GM19395 (cell line): ENCODE data around the gene AP2S1.
"Not testable (repeated sequence)": the region's sequence is repeated elsewhere in the genome, so short reads cannot be mapped to it uniquely, and the experiment has no call there.

Experiments used
- ATAC-seq: cut with Tn5 transposase; IDR thresholded peaks from one replicate; pipeline ENCODE4 v1.9.1; 2021; ENCODE audit warnings: mild to moderate bottlenecking, moderate library complexity; ENCODE audit not compliant: unreplicated experiment

The AP2S1 gene

DNA sequence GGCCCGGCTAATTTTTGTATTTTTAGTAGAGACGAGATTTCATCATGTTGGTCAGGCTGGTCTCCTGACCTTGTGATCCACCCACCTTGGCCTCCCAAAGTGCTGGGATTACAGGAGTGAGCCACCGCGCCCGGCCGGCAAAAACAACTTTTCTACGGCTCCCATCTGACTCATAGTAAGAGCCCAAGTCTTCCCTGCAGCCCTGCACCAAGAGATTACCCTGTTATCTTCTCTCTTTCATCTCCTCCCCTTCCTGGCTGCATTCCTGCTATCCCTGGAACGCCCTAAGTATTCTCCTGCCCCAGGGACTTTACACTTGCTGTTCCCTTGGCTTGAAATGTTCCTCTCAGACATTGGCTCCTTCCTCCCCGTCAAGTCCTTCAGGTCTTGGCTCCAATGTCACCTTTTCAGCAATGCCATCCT lies 6.6 kb downstream of the AP2S1 start:
- no peak for ATAC-seq

GRCh38 chr19:46842791-46843190 lies 7.9 kb downstream of the AP2S1 start:
- no peak for ATAC-seq

- ATAC-seq, result no peak
These were observed 9.1 kb downstream of the AP2S1 start for GRCh38 chr19:46841458-46842083.

GRCh38 chr19:46840498-46840942 lies 10.1 kb downstream of the AP2S1 start:
- ATAC-seq, result no peak

DNA sequence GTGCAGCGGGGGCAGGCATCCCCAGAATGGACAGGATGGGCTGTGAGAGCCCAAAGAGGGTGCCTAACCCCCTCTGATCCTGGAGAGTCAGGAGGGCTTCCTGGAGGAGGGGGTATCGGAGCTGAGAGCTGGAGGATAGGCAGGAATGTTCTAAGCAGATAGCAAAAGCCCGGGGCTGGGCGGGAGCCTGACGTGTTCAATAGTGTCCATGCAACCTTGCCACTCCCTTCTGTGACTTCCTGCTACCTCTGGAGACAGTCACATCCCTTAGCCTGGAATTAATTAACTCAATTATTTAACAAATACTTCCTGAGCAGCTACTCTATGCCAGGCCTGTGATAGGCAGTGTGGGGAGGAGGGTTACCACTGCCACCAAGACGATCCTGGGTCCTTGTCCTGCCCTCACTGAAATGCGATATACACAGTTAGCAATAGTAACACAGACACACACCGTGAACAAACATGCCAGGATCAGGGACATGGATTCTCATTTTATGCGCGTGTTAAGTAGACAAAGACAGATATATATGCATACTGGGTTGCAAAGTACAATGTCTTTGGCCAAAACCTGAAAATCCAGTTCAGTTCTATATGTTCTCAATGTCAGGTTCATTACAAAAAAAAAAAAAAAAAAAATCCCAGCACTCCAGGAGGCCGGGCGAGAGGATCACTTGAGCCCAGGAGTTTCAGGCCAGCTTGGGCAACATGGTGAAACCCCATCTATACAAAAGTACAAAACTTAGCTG lies 10.7 kb downstream of the AP2S1 start:
- ATAC-seq, result no peak

- ATAC-seq, result no peak
These were observed 12.5 kb downstream of the AP2S1 start for GRCh38 chr19:46838160-46838559.

GRCh38 chr19:46834984-46835383 lies 15.7 kb downstream of the AP2S1 start:
- no peak for ATAC-seq

GRCh38 chr19:46834121-46834520 lies 16.5 kb downstream of the AP2S1 start:
- ATAC-seq, result no peak

DNA sequence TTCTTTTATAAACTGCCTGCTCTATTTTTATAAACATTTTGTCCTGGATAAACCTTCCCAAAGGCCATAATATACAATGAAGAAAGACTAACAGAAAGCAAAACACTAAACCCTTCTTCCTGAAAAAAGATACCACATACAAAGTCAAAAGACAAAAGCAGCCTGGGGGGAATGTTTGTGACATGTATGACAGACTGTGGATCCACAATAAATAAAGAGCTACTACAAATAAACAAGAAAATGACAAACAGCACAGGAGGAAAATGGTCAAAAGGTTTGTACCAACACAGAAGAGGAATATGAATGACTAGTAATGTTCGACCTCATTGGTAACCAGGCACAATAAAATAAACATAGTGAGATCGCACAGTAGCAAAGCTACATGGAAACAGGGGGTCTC lies 19.8 kb downstream of the AP2S1 start:
- ATAC-seq, result no peak

GRCh38 chr19:46828484-46828883 lies 22.2 kb downstream of the AP2S1 start:
- no peak for ATAC-seq

- ATAC-seq, result no peak
These were observed 25.0 kb downstream of the AP2S1 start for GRCh38 chr19:46825731-46826055.

DNA sequence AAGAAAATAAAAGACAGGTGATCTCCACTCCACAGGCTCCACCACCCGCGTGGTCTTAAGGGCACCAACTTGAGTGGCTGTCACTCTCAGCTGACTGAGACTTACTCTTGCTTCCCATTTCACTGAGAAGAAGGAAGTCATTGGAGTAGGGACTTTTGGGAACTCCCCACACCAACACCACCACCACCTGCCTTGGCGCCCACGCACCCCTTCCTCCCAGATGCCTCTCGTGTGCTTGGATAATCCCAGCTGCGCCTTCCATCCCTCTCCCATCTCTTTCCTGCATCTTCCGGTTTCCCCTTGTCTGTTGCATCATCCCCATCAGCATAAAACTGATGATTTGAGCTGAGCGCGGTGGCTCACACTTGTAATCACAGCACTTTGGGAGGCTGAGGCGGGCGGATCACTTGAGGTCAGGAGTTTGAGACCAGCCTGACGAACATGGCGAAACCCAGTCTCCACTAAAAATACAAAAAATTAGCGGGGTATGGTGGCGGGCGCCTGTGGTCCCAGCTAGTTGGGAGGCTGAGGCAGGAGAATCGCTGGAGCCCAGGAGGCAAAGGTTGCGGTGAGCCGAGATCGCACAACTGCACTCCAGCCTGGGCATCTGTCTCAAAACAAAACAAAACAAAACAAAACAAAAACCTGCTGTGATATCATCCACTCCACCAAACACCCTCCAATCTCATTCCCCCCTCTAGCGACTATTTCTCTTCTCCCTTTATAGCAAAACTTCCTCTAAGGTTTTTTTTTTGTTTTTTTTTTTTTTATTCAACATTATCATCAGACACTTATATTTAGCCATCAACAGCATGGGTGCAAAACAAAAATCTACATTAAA lies 25.5 kb downstream of the AP2S1 start:
- no peak for ATAC-seq

GRCh38 chr19:46823049-46823448 lies 27.6 kb downstream of the AP2S1 start:
- ATAC-seq, result no peak

GRCh38 chr19:46822410-46822787 lies 28.2 kb downstream of the AP2S1 start:
- not testable (repeated sequence) for ATAC-seq

GRCh38 chr19:46821512-46822409 lies 28.9 kb downstream of the AP2S1 start:
- no peak for ATAC-seq

GRCh38 chr19:46818812-46819211 lies 31.8 kb downstream of the AP2S1 start:
- no peak for ATAC-seq

GRCh38 chr19:46815833-46816627 lies 34.6 kb downstream of the AP2S1 start:
- ATAC-seq, result no peak

DNA sequence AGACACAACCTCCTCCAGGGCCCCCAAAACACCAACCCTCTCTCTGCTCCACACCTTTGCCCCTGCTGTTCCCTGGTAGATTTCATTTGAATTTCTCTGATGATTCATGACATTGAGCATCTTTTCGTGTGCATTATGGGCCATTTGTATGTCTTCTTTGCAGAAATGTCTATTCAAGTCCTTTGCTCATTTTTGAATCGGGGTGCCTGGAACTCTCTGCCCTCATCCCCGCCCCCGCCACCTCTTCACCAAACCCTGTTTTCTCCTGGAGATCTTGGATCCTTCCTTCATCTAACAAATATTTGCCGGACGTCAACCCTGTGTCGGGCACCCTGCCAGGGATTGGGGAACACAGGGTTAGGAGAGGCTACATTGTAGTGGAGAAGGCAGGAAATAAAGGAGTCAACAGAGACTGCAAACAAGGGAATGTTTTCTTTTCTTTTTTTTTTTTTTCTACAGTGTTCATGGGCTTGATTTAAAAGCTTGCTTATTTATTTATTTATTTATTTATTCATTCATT lies 36.7 kb downstream of the AP2S1 start:
- no peak for ATAC-seq

- no peak for ATAC-seq
These were observed 37.4 kb downstream of the AP2S1 start for GRCh38 chr19:46812977-46813838.
